Stromal cell of bone marrow (primary cell): ENCODE data around the gene ELAVL1.

Experiments used
- DNase-seq: peaks from one replicate; pipeline ENCODE4 v3.0.0-alpha.2; 2012; ENCODE audit warnings: low read depth

ELAVL1 gene

DNA sequence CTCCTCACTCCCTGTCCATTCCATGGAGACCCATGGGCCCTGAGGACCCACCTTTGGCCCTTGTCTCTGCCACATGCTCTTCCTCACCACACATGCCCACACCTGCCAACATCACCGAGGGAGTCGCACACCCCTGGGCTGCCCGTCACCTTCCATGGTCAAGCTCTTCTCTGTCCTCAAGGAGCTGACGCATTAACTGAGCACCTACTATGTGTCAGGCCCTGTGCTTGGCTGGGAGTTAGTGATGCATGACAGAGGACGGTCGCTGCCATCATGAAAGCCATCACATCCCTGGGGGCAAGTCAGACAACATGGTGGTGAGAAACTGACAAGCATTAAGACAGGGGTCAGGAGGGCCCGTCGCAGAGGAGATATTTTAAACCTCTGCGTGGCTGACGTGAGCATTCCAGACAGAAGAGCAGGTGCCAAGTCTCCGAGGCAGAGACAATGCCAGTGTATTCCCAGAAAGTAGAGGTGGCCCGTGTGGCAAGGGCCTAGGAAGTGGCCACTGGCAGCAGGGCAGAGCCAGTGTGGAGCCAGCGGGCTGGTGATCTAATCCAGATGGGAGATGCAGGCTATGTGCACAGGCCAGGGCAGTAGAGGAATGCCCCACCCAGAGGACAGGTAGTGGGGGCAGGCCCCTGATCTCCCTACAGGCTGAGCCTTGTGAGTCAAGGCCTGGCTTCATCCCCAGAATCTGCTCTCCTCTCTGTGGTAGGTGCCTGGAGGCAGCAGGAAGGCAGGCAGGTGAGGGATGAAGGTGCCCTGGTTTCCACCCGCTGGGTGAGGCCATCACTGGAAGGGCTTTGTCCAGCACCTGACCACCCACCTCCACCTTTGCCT, 21.2 kb downstream of the ELAVL1 start:
- DNase-seq, result no peak

- DNase-seq, result no peak
Observed at GRCh38 chr19:7983286-7983950, 22.0 kb downstream of the ELAVL1 start.

- no peak for DNase-seq
Observed at GRCh38 chr19:7982651-7983099, 22.8 kb downstream of the ELAVL1 start.

DNA sequence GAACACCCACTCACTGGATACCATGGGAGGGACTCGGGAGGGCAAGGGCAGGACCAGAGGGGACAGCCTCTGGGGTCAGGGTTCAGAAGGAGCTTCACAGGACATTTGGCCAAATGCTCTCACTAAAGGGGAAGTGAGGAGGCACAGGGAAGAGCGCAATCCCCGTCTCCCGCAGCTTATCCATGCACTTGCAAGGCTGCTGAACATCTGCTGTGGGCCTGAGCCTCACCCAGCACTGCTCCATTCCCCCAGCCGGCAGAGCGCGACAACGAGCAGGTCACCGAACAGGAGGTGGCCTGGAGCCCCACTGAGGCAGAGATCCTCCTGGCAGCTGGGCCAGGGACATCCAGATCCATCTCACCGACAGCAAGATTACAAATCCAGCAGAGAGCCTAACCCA, 23.3 kb downstream of the ELAVL1 start:
- DNase-seq, result no peak

- DNase-seq, result no peak
Observed at GRCh38 chr19:7981661-7982060, 23.8 kb downstream of the ELAVL1 start.

DNA sequence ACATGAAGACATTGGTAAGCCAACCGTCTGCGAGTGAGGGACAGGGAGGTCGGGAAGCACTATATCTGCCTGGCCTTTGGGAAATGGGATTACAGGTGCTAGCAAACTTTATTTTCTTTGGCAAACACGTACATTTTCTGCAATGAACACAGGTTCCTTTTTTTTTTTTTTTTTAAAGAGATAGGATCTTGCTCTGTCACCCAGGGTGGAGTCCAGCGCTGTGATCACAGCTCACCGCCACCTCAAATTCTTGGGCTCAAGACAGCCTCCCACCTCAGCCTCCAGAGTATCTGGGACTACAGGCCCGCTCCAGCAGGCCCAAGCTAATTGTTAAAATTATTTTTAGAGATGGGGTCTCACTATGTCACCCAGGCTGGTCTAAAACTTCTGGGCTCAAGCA, 24.2 kb downstream of the ELAVL1 start:
- no peak for DNase-seq

- DNase-seq, result no peak
Observed at GRCh38 chr19:7980635-7981121, 24.8 kb downstream of the ELAVL1 start.

DNA sequence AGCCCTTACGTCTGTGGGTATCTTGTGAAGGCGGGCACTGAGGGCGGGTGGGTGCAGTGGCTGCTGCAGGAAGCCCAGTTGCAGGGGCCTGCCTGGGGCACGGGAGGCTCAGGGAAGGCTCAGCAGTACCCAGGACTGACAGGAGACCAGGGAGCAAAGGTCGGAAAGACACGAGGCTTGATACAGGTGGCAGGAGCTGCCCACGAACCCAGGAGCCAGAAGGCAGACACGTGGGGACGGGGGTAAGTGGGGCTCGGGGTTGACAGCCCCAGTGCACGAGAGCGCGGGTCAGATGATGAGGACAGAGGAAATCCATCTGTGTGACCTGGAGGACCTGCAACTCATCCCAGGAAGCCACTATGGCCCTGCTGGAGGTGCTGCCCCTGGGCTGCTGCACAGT, 25.3 kb downstream of the ELAVL1 start:
- DNase-seq, result no peak

GRCh38 chr19:7979559-7979958, 25.9 kb downstream of the ELAVL1 start:
- no peak for DNase-seq

GRCh38 chr19:7979011-7979410, 26.4 kb downstream of the ELAVL1 start:
- no peak for DNase-seq

DNA sequence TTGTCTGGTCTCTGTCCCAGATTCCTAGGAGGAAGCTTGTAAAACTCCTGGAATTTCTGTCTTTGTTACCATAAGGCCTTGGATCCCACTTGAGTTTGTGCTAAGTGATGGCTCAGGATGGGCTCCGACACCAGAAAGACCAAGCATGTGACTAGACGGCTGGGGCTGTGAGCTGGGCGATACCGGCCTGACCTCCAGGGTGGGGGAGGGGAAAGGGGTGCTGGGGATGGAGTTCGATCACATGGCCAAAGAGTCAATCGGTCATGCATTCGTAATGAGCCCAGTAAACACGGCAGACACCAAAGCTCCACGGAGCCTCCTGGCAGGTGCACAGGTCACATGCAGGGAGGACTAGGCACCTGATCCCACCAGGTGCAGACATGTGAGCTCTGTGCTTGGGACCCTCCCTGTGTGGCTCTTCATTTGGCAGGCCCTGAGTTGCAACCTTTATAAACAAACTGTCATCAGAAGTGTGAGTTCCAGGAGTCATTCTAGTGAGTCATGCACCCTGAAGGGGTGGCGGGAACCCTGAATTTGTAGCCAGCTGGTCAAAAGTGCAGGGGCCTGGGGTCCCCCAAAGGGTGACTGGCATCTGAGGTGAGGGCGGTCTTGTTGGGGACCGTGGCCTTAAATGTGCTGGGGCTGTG, 27.1 kb downstream of the ELAVL1 start:
- no peak for DNase-seq

DNA sequence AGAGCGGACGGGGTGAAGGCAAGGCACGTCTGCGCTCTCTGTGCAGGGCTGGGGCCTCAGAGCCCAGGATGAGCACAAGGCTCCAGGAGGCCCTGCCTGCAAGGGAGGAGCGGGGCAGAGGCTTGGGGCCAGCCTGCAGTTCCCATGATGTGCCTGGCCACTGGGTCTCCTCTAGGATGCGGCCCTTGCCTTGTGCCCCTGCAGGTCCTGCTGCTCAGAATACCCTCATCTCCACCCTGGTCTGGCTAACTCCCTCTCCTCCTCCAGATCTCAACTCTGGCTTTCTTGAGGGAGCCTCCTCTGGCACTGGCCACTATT, 27.8 kb downstream of the ELAVL1 start:
- no peak for DNase-seq

DNA sequence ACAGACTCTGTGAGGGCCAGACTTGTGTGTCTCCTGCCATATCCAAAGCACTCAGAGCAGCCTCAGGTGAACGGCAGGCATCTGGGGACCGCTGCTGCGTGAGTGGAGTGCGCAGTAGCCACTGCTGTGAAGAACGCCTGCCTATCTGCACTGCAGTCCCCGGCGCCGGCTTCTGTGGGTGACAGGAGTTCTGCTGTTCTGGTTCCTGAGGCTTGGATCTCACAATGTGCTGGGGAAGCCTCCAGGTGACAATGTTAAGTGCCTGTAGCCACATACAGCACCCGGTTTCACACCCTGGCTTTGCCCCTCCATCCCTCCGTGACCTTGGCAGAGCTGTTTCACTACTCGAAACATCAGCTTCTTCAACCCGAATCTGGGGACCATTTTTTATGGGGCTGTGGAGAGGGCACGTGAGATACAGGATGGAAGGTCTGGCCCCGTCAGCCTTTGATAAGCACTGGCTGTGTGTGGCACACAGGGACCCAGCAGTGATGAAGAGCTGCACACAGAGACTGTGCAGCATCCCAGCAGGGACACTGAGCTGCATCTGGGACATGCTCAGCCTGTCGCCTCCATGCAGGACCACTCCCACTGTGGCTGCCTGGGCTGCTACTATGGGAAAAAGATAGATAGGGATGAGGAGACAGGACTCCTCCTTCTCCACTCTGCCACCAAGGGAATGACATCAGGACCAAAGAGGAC, 28.3 kb downstream of the ELAVL1 start:
- no peak for DNase-seq

GRCh38 chr19:7976461-7976860, 29.0 kb downstream of the ELAVL1 start:
- no peak for DNase-seq

GRCh38 chr19:7975037-7975436, 30.4 kb downstream of the ELAVL1 start:
- DNase-seq, result no peak

- no peak for DNase-seq
Observed at GRCh38 chr19:7973883-7974282, 31.6 kb downstream of the ELAVL1 start.

- DNase-seq, result no peak
Observed at GRCh38 chr19:7971553-7972520, 33.6 kb downstream of the ELAVL1 start.

DNA sequence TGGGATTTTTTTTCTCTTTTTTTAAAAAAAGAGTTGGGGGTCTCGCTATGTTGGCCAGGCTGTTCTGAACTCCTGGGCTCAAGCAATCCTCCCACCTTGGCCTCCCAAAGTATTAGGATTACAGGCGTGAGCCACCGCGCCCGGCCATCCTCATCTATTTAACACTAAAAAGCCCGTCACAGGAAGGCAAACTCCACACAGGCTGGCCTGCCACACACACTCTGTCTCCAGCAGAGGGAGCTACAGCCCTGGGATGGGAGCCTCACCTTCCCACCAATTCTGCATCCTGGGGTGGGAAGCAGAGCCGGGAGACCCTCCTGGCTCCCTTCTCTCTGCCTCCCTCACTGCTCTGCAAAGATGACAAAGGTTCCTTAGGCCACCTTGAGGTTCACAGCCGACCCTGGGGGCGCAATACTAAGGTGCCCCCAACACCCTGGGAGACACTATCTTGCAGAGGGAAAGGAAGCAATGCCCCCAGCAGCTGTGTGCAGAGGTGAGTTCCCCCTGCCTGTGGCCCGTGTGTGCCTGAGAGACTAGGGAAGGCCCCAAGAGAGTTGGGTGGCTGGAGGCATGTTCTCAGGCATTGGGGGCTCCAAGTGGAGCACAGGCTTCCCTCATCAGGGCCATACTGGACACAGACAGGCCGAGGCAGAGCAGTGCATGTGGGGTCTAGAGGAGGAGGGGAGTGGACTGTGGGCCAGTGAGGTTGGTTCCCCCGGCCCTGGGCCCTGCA, 34.6 kb downstream of the ELAVL1 start:
- peak; percentile 10 for DNase-seq

DNA sequence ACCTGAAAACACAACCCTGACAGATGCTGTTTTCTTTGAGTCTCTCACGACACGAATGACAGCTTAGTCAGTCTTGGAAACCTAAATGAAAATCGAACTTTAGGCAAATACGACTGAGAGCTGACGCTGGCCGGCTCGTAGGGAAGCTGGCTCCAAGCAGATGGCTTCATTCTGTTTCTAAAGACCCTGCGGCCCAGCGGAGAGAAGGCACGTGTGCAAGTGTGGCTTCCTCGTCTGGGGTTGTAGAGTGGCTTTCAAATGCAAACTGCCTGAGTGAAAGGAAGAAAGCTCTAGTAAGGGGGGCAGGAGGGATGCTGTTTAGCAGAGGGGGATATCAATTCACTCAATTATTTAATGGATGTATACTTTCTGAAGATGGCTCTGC, 35.9 kb downstream of the ELAVL1 start:
- DNase-seq, result no peak

DNA sequence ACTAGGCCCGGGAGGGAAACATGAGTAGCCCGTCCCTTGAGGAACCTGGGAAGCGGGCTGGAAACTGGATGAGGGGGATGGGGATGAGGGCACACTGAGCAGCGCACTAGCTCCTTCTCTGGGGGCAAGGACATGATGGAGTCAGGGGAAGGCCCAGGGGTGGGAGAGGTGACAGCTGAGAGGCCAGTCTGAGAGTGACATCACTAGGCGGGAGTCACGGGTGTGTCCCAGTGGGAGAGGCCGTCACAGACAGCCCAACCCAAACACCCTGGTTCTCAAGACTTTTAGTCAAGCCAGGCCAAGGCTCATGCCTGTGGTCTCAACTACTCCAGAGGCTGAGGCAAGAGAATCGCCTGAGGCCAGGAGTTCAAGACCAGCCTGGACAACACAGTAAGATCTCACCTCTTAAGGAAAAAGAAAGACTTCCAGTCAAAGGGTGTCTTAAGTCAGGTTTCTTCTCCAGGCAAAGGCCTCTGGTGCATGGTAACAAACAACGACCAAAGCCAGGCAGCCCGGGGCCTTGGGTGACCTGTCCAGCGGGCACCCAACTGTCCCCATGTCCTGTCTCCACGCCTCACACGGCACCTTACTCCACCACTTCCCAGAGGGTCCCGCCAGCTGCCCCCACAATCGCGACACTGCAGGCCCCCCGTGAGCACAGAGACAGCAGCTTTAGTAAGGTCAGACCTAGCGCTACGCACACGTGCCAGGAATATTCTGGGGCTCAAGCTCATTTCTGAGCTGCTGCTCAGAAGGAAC, 36.5 kb downstream of the ELAVL1 start:
- no peak for DNase-seq
